ENCODE data around the gene RPN1. TPM values are rescaled to one million over a fixed set of nuclear protein-coding genes. Genes with fewer than 3 reads are reported as not detected.

Gene RPN1
- total RNA-seq, 1 donor from 2014 or later, result 86.3 TPM

- H3K36me3 ChIP-seq, result no peaks in the 10 kb centered on the region
- no peak for DNase-seq
- H3K27ac ChIP-seq (replicated peaks), result no peak overlapping the region
- intact Hi-C loops (cut with micrococcal nuclease), result no loop called here
- TF ChIP-seq CTCF (IDR thresholded peaks at IDR 0.05; ENCODE audit: borderline replicate concordance), result no peak
- no peaks in the 10 kb centered on the region for H3K9me3 ChIP-seq (replicated peaks)
- no peaks in the 10 kb centered on the region for H3K27me3 ChIP-seq (ENCODE audit: low read depth)
- peaks cover 5% of the 10 kb centered on the region for H3K4me1 ChIP-seq
- H3K4me3 ChIP-seq, result no peak overlapping the region
These were observed 35.8 kb upstream of the RPN1 start for GRCh38 chr3:128686465-128686864.

- Histone ChIP-seq H3K4me3 (no peak overlapping the region), H3K27me3 (ENCODE audit: low read depth) (no peaks in the 10 kb centered on the region), H3K4me1 (peaks cover 15% of the 10 kb centered on the region), H3K36me3 (no peaks in the 10 kb centered on the region), H3K9me3 (replicated peaks) (no peaks in the 10 kb centered on the region), H3K27ac (replicated peaks) (no peak overlapping the region)
- intact Hi-C loops (cut with micrococcal nuclease), result loop anchor here (5.0 kb wide), 1 partner anchor 107 kb away; no protein-coding TSS in a partner anchor
- no peak for TF ChIP-seq CTCF (IDR thresholded peaks at IDR 0.05; ENCODE audit: borderline replicate concordance)
- DNase-seq, result no peak
These were observed 34.5 kb upstream of the RPN1 start for GRCh38 chr3:128684986-128685726.

GRCh38 chr3:128683957-128684356 lies 33.3 kb upstream of the RPN1 start:
- no peak for TF ChIP-seq CTCF (IDR thresholded peaks at IDR 0.05; ENCODE audit: borderline replicate concordance)
- intact Hi-C loops (cut with micrococcal nuclease), result loop anchor here (5.0 kb wide), 1 partner anchor 108 kb away; no protein-coding TSS in a partner anchor
- H3K9me3 ChIP-seq (replicated peaks), result no peaks in the 10 kb centered on the region
- H3K27ac ChIP-seq (replicated peaks), result no peak overlapping the region
- no peak for DNase-seq
- H3K36me3 ChIP-seq, result no peaks in the 10 kb centered on the region
- H3K27me3 ChIP-seq (ENCODE audit: low read depth), result no peaks in the 10 kb centered on the region
- H3K4me3 ChIP-seq, result no peak overlapping the region
- H3K4me1 ChIP-seq, result peaks cover 25% of the 10 kb centered on the region

GRCh38 chr3:128681369-128681829 lies 30.8 kb upstream of the RPN1 start:
- no peak for DNase-seq
- Histone ChIP-seq H3K4me3 (peak overlapping the region; percentile 80), H3K27ac (replicated peaks) (peak overlapping the region; percentile 99), H3K4me1 (peaks cover 25% of the 10 kb centered on the region), H3K27me3 (ENCODE audit: low read depth) (no peaks in the 10 kb centered on the region), H3K9me3 (replicated peaks) (no peaks in the 10 kb centered on the region), H3K36me3 (no peaks in the 10 kb centered on the region)
- intact Hi-C loops (cut with micrococcal nuclease), result loop anchor here (5.0 kb wide), 1 partner anchor 111 kb away; no protein-coding TSS in a partner anchor
- no peak for TF ChIP-seq CTCF (IDR thresholded peaks at IDR 0.05; ENCODE audit: borderline replicate concordance)

- TF ChIP-seq CTCF (IDR thresholded peaks at IDR 0.05; ENCODE audit: borderline replicate concordance), result peak; percentile 99
- H3K4me1 ChIP-seq, result peaks cover 25% of the 10 kb centered on the region
- no peaks in the 10 kb centered on the region for H3K9me3 ChIP-seq (replicated peaks)
- intact Hi-C loops (cut with micrococcal nuclease), result loop anchor here (5.0 kb wide), 1 partner anchor 112 kb away; no protein-coding TSS in a partner anchor
- H3K4me3 ChIP-seq, result peak overlapping the region; percentile 80
- H3K27me3 ChIP-seq (ENCODE audit: low read depth), result no peaks in the 10 kb centered on the region
- no peaks in the 10 kb centered on the region for H3K36me3 ChIP-seq
- peak; percentile 100 for DNase-seq
- H3K27ac ChIP-seq (replicated peaks), result peak overlapping the region; percentile 99
These were observed 30.2 kb upstream of the RPN1 start for GRCh38 chr3:128680603-128681368.
